ENCODE results near the gene NLGN1. TPM values are rescaled to one million over a fixed set of nuclear protein-coding genes. Genes with fewer than 3 reads are reported as not detected.

NLGN1 gene
- total RNA-seq, 1 donor from 2014 or later, result 20.4 TPM

DNA sequence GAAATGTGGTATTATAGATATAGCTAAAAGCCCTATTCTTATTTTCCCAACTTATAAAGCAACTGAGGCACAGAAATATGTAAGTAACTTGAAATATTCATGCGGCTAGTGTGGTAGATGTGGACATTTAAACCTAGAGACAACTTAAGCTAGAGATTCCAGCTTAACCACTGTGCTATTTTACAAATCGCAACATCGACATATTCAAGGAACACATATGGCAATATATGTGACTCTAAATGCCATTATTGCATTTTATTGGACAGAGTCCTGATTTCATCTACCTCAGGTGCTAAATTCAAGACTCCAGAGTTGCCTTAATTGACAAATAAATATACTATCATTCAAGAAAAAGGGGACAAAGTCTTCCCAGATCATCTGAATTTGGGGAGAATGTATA is 442.3 kb downstream of the NLGN1 start:
- no peak for DNase-seq (ENCODE audit: low read depth)

DNA sequence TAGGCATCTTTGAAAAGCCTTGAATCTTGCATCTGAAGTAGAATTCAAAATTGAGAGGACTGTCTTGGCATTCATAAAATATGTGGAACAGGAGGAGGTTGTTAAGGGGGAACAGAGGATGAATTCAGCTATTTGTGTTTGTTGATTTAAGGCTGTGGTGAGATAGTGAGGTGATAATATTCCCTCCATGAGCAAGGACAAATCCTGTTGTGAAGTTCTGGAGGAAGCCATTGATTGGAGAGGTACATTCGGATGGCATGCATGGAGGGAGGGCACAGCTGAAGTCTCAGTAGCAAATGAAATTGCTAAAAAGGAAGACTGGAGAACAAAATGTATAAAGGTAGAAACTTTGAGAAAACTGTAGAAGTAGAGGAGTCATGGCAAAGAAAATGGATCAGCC is 443.8 kb downstream of the NLGN1 start:
- no peak for DNase-seq (ENCODE audit: low read depth)

DNA sequence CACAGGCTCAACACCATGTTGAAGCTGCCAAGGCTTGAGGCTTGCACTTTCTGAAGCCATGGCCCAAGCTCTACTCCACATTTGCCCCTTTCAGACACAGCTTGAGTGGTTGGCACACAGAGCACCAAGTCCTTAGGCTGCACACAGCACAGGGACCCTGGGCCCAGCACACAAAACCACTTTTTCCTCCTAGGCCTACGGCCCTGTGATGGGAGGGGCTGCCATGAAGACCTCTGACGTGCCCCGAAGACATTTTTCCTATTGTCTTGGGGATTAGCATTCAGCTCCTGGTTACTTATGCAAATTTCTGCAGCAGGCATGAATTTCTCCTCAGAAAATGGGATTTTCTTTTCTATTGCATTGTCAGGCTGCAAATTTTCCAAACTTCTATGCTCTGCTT is 445.5 kb downstream of the NLGN1 start:
- DNase-seq (ENCODE audit: low read depth), result no peak

DNA sequence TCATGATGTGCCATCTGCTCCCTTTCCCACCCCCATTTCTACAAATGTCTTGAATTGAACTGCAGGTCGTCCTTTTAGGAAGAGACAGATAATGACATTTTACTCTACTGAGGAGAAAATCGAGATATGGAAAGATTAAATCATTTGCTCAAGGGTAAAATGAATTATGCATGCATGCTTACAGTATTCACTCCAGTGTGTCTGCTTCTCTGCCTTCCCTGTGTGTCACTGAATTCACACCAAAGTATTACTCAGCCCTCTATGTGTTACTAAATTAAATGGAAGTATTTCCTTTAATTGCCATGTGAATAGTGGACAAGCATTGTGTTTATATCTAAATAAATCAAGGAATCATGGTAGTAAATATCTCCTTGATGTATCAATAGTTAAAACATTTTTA is 449.0 kb downstream of the NLGN1 start:
- DNase-seq (ENCODE audit: low read depth), result no peak

DNA sequence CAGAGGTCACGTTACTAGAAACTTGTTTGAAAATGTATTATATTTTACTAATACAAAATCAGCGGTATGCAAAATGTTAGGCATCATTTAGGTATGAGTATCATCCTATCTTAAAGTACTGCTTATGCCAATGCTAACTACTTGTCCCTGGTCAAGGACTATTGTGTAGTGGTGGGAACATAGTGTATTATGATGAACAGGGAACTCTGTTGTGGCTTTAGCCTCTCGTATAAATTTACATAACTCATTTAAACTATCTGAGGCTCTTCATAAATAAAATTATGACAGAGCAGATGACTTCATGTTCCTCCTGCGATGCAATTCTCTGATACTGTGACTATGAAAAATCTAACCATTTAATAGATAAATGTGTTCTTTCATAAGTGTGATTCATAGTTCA is 451.9 kb downstream of the NLGN1 start:
- DNase-seq (ENCODE audit: low read depth), result no peak

DNA sequence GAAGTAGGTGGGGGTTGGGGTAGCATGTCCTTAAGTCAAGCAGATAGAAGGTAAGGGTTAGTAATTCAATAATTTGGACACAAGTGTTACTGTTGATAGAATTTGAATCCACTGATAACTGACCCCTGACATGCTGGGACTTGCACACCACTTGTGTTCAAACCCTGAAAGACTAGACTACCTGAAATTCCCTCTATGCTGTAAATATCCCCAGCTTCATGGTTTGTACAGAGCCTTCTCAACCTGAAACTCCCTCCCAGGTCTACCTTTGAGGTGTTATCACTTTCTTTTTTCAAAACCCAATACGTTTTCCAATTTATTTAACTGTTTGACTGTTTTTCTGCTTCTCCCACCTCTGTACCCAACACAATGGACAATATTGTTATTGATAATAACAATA is 459.6 kb downstream of the NLGN1 start:
- DNase-seq (ENCODE audit: low read depth), result no peak

DNA sequence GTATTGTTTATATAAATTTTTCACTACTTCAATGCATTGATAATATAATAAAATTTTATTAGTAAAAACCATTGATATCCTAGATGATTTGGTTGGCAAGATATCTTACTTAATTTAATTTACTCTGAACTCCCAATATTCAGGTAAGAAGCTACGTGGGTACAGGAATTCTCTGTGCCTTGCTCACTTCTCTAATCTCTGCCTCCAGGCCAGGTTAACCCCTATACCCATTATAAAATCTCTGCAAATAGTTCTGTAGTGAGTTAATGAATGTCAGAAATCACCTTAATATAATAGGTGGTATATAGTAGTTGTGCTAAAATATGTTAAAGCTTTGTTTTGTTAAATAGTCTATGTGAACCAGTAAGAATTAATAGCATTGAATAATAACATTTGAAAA is 465.2 kb downstream of the NLGN1 start:
- peak; percentile 21 for DNase-seq (ENCODE audit: low read depth)

DNA sequence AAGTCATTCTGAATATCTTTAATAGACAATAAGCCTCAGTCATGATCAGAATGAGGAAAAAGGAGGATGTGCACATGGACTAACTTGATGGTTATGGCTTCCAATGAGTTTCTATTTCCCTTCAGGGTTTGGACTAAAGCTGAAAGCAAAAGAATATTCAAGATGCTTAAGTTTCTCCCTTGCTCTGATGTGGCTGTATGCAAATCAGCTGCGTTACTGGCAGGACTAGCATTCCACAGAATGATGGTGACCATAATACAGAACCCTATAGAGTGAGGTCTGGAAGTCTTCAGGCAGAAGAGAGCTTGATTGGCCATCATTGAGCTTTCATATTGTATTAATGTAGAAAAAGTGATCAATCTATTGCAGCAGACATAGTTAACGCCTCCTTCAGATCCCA is 466.0 kb downstream of the NLGN1 start:
- no peak for DNase-seq (ENCODE audit: low read depth)

DNA sequence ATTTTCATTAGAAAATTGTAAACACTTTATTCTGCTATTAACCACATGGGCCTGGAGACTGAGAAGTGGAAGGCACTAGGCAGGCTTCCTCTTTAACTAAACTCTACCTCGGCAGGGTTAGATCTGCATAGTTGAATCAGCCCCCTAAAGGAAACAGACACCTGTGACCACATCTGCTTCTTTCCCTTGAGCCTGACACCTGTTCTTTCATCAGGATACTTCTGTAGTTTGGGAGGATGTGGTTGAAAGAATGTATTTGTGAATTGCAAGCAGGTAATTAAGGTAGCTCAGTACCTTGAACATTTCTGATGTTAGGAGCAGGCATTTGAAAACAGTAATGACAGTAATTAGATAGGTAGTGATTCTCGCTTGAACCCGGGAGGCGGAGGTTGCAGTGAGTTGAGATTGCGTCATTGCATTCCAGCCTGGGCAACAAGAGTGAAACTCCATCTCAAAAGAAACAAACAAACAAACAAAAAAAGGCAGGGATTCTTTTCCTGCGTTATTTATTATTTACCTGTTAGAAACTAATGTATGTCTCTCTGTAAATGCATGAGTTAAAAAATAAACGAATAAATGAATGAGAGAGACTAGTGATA is 468.5 kb downstream of the NLGN1 start:
- no peak for DNase-seq (ENCODE audit: low read depth)

DNA sequence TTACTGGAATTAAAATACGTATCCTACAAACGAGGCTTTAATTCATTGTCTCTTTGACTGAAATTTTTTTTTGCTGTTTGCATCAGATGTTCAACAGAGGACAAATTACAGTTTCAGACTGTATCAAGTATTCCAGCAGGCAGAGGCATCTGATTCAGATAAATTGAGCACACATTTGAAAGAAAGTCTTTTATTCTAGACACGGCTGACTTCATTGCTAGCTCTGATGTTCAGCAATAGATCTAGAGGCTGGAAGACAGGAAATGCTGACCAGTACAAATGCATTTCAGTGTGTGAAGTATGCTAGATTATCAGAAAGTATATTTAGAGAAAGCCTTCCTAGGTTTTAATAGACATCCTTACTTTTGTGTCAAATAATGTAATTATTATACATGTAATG is 472.2 kb downstream of the NLGN1 start:
- DNase-seq (ENCODE audit: low read depth), result no peak

DNA sequence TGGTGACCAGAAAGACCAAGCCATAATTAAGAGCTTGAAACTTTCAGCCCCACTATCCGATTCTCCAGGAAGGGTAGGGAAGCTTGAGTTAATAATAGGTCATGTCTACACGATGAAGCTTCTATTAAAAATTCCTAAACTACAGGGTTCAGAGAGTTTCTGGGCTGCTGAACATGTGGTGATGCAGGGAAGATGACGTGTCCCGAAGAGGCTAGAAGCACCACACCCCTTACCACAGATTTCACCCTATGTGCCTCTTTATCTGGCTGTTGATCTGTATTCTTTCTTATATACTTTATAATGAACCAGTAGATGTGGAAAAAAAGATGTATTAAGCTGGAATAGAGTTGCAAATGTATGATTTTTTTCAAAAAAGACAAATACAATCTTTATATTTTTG is 473.4 kb downstream of the NLGN1 start:
- DNase-seq (ENCODE audit: low read depth), result no peak

DNA sequence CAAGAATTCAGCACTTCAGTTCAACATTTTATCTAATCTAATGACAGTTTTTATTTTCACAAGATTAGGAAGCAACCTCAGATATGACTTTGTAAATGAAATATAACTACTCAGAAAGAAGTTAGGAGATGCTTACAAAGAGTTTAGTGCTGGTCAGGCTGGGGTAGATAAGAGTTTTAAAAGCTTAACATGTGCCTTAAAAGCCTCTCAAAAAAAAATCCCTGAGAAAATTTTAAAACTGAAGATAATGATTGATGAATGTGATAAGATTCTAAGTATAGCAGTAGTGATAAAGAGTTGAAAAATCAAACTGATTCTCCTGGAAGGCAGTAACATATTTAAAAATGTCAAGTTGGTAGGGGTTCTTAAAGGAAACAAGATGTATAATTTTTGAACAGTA is 478.2 kb downstream of the NLGN1 start:
- no peak for DNase-seq (ENCODE audit: low read depth)

DNA sequence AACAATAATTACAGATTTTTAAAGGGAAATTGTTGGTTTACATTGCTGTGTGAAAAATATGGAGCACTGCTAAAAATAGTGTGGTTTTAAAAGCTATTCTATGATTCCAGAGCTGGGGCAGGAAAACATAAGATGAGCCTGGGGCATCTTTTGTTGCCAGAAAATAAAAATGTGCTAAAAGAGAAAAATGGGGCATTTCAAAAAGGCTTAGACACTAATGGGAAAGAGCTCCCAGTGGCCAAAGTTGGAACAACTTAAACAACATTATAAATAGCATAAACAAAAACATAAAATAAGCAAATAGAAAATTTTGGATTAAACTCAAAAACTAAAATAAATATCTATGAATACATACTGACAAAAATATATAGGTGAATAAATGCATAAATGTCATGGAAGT is 478.9 kb downstream of the NLGN1 start:
- no peak for DNase-seq (ENCODE audit: low read depth)

DNA sequence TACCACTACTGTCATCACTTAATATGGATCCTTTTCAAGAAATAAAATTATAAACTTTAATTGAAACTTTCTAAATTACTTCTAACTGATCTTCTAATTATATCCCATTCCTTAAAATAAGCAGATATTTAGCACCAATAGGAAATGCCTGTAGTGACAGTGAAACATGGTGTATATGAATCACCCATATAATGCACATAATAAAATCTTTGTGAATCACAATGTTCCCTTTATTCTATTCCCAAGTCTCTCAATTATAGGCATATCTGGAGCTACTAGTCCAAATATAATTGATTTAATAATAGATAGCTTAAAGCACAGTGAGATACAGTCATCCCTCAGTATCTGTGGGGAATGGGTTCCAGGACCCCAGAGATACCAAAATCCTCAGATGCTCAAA is 490.3 kb downstream of the NLGN1 start:
- no peak for DNase-seq (ENCODE audit: low read depth)

DNA sequence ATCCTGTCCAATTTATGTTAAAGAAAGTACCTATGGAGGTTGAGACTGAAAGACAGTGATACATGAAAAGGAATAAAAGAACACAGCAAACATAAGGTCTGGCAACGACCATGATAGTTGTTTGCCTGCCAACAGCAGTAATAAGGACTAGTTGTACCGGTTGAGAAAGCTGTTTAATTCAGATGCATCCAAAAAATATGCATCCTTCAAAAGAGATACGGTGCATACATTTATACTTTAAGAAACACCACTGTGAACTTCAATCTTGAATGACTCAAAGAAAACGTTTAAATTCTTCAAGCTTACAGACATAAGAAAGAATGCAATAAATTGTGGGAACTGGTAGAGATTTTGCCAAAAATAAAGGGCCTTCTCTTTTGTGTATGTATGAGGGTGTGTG is 492.1 kb downstream of the NLGN1 start:
- no peak for DNase-seq (ENCODE audit: low read depth)

DNA sequence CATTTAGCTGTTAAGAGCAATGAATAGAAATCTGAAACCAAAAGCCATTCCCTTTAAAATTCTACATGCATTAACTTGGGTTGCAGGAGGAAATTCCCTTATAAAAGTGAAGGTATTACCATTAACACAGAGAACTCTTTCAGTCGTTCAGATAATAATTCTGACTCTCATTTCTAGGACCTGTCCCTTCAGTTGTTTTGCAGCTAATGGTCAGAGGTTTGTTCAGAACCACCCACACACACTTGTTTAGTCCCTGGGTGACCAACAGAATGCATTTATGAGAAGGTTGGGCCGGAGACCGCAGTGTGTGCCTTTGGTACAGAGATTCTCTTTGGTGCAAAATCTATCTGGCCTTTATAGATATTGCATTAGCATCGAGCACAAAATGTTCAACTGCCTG is 492.5 kb downstream of the NLGN1 start:
- DNase-seq (ENCODE audit: low read depth), result no peak

DNA sequence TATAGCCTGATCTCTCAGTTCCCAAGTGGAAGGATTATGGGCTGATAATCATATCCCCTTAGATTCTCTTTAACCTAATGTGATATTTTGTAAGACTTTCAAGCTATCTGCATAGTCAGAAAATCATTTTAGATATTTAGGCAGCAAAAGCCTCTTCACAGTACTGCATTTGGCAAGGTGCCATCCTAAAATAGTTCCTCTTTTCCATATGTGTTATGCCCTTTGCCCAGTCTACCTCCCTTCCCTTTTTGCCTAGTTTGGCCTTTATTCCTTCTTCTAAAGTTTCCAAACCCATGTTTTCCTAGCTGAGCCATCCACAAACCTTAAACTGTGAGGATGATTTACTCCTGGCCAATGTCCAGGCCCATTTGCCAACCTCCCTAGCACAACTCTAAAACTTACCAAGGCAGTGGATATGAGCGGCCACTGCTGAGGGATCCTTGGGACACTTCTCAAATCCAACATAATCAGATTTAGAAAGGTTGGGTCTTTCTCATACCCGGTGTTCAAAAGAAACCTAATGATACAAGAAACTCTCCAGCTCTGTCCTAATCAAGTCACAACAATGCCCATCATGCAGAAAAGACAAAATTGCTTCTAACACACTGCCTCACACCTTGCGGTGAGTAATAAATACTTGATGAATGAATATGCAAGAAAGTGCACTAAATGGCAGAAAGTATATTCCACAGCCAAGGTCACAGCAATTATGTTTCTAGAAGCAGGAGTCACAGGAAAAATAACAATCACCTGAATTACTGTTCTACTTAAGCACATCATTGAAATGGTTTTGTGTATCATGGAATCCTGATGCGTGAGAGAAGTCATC is 493.9 kb downstream of the NLGN1 start:
- DNase-seq (ENCODE audit: low read depth), result no peak

DNA sequence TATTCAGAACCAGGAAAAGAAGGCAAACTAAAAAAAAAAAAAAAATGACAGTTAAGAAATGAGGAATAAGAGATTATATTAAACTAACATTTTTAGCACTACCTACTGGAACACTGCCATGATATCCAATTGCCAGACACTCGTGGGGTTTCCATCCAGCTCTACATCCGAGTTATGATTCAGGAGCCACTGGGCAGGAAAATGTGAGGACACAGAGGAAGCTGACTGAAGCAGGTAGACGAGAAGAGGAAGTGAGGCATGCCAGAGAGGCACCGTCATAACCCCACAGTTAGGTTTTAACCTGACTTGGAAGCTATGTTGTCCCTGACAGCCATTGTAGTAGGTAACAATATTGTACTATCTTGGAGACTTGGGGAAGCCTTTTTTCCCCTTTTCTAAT is 495.0 kb downstream of the NLGN1 start:
- DNase-seq (ENCODE audit: low read depth), result peak; percentile 84

DNA sequence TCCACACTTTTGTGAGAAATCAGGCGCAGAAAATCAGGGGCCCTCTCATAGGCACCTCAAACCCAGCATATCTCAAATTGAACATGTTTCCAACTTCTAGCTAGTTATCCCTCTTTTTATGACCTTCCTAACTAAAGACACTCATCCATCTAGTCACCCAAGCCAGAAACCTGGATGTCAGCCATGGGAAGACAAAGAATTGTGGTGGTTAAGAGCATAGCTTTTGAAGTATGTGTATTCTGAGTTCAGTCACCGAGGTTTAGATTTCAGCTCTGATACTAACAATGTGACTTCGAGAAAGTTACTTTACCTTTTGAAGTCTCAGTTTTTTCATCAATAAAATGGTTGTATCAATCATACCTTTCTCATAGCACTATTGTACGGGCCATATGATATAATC is 495.5 kb downstream of the NLGN1 start:
- DNase-seq (ENCODE audit: low read depth), result peak; percentile 84

DNA sequence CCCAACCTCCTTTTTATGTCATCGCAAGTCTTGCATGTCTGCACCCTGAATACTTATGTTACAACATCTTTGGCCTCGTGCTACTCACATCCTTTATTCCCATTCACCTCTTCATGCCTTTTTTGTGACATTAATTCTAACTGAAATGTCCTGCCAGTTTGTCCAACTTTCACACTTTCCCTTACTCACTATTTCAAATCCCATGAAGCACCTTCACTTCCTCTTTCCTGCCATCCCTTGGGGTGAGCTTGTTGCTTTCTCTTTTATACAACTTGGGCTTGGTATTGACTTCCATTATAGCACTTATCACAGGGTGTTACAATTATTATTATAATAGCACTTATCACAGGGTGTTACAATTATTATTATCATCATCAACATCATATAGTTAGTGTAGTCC is 496.3 kb downstream of the NLGN1 start:
- DNase-seq (ENCODE audit: low read depth), result no peak

DNA sequence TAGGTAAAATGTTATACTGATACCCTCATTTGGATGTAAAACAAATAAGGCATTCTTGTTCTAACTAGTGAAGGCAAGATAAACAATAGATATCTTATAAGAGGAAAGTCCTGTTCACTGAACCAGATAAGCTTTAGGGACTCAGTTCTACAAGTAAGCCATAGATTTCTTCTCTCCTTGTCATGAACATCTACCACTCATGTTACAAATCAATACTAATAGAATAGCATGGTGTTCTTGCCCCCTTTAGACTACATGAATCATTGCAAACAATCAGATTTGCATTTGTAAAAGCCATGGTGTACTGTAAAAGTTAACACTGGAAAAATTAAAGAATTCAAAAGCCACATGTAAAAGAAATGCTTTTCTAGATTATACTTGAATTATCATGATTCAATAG is 500.1 kb downstream of the NLGN1 start:
- no peak for DNase-seq (ENCODE audit: low read depth)

DNA sequence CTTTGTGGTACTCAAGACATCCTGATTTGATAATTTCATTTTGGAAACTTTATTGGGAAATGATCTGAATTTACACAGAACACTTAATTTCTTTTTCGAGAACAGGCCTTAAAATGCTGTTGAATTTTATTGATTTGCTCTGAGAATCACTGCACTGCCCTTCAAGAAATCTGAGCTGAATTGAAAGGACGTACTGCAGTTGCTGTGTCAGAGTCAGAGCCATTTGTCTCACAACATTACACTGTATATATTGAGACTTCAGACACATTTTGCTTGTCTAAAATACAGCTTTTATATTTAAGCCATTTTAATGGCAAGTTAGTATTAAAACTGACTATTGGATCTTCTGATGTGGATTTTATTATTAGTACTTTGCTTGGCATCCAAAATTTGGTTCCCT is 504.1 kb downstream of the NLGN1 start:
- no peak for DNase-seq (ENCODE audit: low read depth)

DNA sequence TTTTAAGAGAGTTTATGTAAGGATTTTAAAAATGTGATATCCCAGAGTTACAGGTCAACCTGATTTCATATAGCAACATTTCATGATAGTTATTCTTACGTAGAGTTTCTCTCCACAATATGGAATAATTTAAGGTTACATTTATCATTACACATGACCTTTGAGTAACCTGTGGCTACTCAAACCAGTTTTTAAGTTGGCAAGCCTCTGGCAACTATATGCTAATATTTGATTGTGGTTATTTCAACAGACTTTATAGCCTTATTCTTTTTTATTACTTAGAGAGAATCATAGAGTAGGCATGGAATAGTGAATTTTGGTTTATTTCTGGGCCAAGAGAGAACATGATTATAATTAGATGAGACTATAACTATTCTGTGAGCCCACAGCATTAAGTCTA is 504.9 kb downstream of the NLGN1 start:
- no peak for DNase-seq (ENCODE audit: low read depth)

DNA sequence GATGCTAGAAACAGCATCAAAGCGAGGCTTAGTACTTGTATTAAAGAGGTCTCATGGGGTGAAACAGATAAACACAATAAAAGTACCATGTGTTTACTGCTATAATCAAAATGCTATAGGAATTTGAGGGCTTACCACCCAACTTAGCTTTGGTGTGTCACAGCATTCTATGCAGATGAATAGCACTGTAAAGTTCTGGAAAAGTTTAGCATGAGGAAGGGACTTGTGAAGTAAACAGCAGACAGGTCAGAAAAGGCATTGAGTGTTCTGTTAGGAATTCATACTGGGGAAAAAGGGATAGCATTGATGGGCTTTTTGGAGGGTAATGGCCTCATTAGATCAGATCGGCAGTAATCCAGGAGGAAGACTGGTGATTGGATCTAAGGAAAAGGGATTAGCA is 505.3 kb downstream of the NLGN1 start:
- no peak for DNase-seq (ENCODE audit: low read depth)
